Stimulated activated CD4-positive, alpha-beta T cell treated with anti-CD3 and anti-CD28 coated beads, Interleukin-2, amount 100 ng/mL, for 48 hours (primary cell): Measurements from ENCODE around the gene MLPH.

Source experiments
- DNase-seq, 2 donors: peaks; one replicate each; pipeline ENCODE4 v3.0.0-alpha.2; 2020

The MLPH gene

GRCh38 chr2:237480988-237481525 is 6.0 kb upstream of the MLPH start:
- no peak for DNase-seq

GRCh38 chr2:237482485-237482884 is 4.6 kb upstream of the MLPH start:
- no peak for DNase-seq

GRCh38 chr2:237483018-237483731 is 3.9 kb upstream of the MLPH start:
- DNase-seq = no peak

GRCh38 chr2:237485304-237485703 is 1.7 kb upstream of the MLPH start:
- no peak for DNase-seq

- DNase-seq = no peak
Observed at GRCh38 chr2:237485844-237486243, 1.2 kb upstream of the MLPH start.

- no peak for DNase-seq
Observed at GRCh38 chr2:237486334-237486818, 675 bp upstream of the MLPH start.

GRCh38 chr2:237487496-237487895 is 445 bp downstream of the MLPH start:
- DNase-seq = no peak

GRCh38 chr2:237488295-237488694 is 1.2 kb downstream of the MLPH start:
- no peak for DNase-seq

- DNase-seq = no peak
Observed at GRCh38 chr2:237488901-237489860, 2.1 kb downstream of the MLPH start.

- DNase-seq = no peak
Observed at GRCh38 chr2:237490009-237490711, 3.1 kb downstream of the MLPH start.

GRCh38 chr2:237490795-237491194 is 3.7 kb downstream of the MLPH start:
- DNase-seq = no peak

GRCh38 chr2:237491515-237492118 is 4.6 kb downstream of the MLPH start:
- no peak for DNase-seq

GRCh38 chr2:237492137-237492890 is 5.3 kb downstream of the MLPH start:
- DNase-seq = no peak

- no peak for DNase-seq
Observed at GRCh38 chr2:237494066-237494465, 7.0 kb downstream of the MLPH start.

GRCh38 chr2:237495521-237496117 is 8.6 kb downstream of the MLPH start:
- no peak for DNase-seq

GRCh38 chr2:237496428-237496827 is 9.4 kb downstream of the MLPH start:
- DNase-seq = no peak

GRCh38 chr2:237497009-237497837 is 10.2 kb downstream of the MLPH start:
- DNase-seq = no peak

GRCh38 chr2:237497838-237498186 is 10.8 kb downstream of the MLPH start:
- DNase-seq = no peak

- no peak for DNase-seq
Observed at GRCh38 chr2:237498341-237498740, 11.3 kb downstream of the MLPH start.

GRCh38 chr2:237500681-237501424 is 13.8 kb downstream of the MLPH start:
- no peak for DNase-seq
